GM12875 (cell line): ENCODE data around the gene JMJD1C.

Experiments used
- H3K4me3 ChIP-seq: one replicate; pipeline ENCODE4 v1.5.1; 2011; ENCODE audit warnings: low read depth, low read length, control low read depth
- TF ChIP-seq, protein P1 (sequence below): IDR thresholded peaks from 2 replicates; pipeline ENCODE4 v1.5.1; 2011; ENCODE audit warnings: low read depth, mild to moderate bottlenecking, control low read depth, inconsistent platforms, low read length, moderate library complexity, borderline replicate concordance; ENCODE audit not compliant: insufficient read depth

Gene JMJD1C

DNA sequence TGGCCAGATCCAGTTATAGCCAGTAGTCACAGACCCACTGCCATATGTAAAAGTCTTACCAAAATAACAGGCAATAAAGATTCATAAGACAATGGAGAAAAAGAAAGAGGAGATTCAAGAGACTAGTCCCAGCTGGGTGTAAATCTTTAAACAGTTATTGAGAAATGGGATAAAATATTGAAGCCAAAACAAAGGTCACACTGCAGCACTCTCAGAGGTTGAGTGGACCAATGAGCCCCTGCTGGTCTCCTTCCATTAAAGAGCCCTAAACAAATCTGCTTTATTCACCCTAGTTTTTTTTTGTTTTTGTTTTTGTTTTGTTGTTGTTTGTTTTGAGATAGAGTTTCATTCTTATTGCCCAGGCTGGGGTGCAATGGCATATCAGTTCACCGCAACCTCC lies 98.8 kb downstream of the JMJD1C start:
- no peak overlapping the region for H3K4me3 ChIP-seq
- TF ChIP-seq, protein P1, sequence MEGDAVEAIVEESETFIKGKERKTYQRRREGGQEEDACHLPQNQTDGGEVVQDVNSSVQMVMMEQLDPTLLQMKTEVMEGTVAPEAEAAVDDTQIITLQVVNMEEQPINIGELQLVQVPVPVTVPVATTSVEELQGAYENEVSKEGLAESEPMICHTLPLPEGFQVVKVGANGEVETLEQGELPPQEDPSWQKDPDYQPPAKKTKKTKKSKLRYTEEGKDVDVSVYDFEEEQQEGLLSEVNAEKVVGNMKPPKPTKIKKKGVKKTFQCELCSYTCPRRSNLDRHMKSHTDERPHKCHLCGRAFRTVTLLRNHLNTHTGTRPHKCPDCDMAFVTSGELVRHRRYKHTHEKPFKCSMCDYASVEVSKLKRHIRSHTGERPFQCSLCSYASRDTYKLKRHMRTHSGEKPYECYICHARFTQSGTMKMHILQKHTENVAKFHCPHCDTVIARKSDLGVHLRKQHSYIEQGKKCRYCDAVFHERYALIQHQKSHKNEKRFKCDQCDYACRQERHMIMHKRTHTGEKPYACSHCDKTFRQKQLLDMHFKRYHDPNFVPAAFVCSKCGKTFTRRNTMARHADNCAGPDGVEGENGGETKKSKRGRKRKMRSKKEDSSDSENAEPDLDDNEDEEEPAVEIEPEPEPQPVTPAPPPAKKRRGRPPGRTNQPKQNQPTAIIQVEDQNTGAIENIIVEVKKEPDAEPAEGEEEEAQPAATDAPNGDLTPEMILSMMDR = no peak

DNA sequence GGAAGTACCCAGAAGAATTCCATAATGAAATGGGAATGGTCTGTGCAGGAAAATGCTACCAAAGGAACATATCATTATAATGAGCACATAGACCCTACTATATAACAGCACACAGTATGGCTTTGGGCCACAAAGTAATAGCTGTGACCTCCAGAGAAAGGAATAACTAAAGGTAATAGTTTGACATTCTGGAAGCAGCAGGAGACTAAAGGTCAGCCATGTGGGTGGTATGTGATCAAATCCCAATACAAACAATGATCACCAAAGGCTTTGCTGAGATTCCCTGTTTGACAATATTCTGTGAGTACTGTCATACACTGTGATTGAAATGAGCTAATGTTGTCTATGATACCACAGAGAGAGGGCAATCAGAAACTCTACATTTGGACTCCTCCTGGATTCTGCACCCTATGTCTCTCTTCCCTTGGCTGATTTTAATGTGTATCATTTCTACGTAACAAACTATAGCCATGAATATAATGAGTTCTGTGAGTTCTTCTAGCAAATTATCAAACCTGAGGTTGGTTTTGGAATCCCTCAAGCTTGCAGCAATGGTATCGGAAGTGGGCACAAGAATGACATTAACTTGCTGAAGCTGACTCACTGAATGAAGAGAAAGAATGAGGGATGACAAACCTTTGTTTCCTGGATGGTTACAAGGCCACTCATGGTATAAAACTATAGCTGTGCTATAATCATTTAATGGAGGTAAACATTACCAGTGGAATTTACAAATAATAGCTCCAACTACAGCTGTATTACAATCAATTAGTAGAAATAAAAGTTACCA lies 99.6 kb downstream of the JMJD1C start:
- TF ChIP-seq, protein P1 = no peak
- H3K4me3 ChIP-seq = no peak overlapping the region

DNA sequence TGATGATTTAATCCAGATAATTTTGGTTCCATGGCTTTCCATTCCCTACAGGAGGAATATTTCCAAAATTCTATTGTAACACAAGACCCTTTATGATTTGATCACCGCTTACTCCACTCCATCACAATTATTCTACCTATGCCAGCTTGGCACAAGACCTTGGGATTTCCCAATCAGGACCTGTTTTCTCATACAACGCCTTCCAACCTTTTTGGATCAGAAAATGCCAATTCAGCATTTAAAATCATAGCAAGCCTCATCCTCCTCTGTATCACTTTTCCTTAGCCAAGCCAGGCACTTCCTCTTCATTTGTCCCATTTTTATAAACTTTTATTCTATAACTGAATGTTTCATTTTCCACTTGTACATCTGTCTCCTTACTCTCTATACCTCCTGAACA lies 100.9 kb downstream of the JMJD1C start:
- TF ChIP-seq, protein P1 = no peak

DNA sequence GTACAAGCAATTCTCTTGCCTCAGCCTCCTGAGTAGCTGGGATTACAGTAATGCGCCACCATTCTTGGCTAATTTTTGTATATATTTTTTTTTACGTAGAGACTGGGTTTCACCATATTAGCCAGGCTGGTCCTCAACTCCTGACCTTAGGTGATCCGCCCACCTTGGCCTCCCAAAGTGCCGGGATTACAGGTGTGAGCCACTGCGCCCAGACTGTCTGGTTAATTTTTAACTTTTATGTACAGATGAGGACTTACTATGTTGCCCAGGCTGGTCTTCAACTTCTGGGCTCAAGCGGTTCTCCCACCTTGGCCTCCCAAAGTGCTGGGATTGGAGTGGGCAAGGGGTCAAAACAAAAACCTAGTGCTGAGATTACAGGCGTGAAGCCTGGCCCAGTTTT lies 101.8 kb downstream of the JMJD1C start:
- no peak overlapping the region for H3K4me3 ChIP-seq
- TF ChIP-seq, protein P1 = no peak

More for the DNA sequence above, 100.9 kb downstream of the JMJD1C start:
- H3K4me3 ChIP-seq = no peak overlapping the region

DNA sequence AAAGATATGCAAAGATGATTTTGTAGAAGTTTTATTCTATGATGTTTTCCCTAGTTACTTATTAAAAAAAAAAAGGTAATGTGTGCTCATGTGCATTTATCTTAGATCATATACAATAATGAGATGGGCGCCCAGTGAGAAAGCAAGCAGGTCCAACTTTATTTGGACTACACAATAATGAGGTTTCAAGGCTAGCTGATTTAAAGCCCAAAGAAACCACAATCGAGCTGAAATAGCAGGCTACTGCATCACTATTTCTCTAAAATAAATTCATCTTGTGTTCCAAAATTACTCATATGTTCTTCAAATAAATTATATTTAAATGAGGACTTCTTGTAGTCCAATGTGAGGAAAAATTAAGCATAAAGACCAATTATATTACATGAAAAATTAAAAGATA lies 110.1 kb downstream of the JMJD1C start:
- no peak overlapping the region for H3K4me3 ChIP-seq
- TF ChIP-seq, protein P1 = no peak

DNA sequence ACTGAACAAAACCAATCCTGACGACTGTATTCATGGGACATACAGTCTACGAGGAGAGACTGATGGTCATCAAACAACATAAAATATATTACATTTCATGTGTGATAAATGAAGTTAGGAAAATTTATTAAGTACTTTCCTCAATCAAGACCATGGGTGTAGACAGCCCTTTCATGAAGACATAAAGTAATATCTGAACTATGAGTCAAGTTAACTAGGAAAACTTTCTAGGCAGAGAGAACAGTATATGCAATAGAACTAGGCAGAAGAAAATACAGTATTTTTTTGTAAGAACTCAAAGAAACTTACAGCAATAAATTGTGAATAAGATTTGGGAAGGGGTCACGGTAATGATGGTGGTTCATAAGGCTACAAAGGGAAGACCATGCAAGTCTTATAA lies 112.8 kb downstream of the JMJD1C start:
- TF ChIP-seq, protein P1 = no peak

DNA sequence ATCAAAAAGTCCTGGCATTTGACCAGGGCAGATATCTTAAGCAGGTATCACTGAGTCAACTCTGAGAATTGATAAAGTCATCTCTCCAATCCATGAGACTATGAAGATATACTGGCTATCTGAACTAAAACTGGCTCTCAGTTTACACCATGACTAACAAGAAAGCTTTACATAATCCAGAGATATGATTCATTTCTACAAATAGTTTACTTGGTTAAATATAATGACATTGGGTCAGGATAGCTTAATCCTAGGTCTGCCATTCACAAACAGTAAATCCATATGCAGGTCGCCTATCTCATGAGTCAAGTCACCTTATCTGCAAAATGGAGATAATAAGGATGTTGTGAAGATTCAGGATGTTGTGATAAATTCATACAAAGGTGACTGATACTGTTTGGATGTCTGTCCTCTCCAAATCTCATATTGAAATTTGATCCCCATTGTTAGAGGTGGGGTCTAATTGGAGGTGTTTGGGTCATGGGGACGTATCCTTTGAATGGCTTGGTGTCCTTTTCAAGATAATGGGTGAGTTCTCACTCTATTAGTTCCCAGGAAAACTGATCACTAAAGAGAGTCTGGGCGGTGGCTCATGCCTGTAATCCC lies 117.4 kb downstream of the JMJD1C start:
- no peak overlapping the region for H3K4me3 ChIP-seq
- TF ChIP-seq, protein P1 = no peak

More for the DNA sequence above, 112.8 kb downstream of the JMJD1C start:
- H3K4me3 ChIP-seq = no peak overlapping the region
